DMS114 treated with DMSO at 0.1 percent for 48 hours (cell line): Measurements from ENCODE around the gene RGS7.
A peak's percentile ranks its signal among the peaks of the same experiment; 100 is the strongest.
"Not testable (repeated sequence)": the region's sequence is repeated elsewhere in the genome, so short reads cannot be mapped to it uniquely, and the experiment has no call there.

Source experiments
- DNase-seq: peaks from one replicate; lab custom pipeline; 2025; ENCODE audit not compliant: unreplicated experiment; lab: John Stamatoyannopoulos, UW

RGS7 gene

DNA sequence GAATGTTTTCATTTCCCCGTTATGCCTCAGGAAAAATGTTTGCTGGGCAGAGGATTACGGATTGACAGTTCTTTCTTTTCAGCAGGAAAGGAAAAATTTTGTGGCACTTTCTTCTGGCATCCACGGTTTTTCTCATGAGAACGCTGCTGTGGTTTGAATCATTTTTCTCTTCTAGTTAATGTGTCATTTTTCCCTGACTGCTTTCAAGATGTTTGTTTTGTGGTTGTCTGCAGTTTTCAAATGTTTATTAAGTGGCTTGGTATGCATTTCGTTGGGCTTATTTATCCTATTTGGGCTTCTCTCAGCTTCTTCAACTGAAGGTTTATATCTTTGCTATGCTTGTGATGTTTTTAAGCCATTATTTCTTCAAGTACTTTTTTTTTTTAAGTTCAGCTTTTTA, 359.0 kb downstream of the RGS7 start:
- no peak for DNase-seq

- DNase-seq = no peak
These were observed 364.0 kb downstream of the RGS7 start for GRCh38 chr1:240993004-240993403.

DNA sequence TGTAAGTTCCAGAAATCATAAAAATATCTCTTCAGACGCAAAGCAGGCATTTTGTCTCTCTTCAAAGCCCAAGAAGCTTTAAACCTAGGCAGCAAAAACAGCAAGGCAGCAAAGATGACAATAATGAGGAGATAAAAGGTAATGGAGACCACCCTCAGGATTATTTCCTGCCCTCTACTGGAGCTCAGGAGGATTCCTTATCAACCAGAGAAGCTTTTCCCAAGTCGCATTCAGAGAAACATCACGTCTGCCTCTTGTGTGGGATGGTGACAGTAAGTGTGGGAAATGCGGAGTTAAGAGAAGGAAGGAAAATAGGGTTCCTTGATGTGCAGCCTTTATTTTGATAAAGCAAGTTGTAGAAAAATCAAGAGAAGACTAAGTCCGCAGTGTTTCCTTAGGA, 365.8 kb downstream of the RGS7 start:
- DNase-seq = no peak

GRCh38 chr1:240987928-240988327, 369.1 kb downstream of the RGS7 start:
- DNase-seq = no peak

- no peak for DNase-seq
These were observed 371.9 kb downstream of the RGS7 start for GRCh38 chr1:240985081-240985480.

GRCh38 chr1:240980342-240980741, 376.7 kb downstream of the RGS7 start:
- DNase-seq = no peak

- no peak for DNase-seq
These were observed 380.3 kb downstream of the RGS7 start for GRCh38 chr1:240976685-240977084.

- DNase-seq = no peak
These were observed 383.1 kb downstream of the RGS7 start for GRCh38 chr1:240973875-240974274.

DNA sequence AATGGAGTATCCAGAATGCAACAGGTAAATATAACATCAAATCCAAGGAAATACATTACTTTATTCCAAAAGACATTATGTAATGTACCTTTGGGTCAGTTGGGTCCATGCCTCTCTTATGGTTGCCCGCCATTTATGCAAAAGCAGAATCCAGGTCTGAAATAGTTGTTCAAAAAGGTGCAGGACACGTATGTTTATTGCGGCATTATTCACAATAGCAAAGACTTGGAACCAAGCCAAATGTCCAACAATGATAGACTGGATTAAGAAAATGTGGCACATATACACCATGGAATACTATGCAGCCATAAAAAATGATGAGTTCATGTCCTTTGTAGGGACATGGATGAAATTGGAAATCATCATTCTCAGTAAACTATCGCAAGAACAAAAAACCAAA, 384.9 kb downstream of the RGS7 start:
- not testable (repeated sequence) for DNase-seq

- no peak for DNase-seq
These were observed 386.8 kb downstream of the RGS7 start for GRCh38 chr1:240970253-240970652.

GRCh38 chr1:240968864-240969263, 388.1 kb downstream of the RGS7 start:
- DNase-seq = no peak

- DNase-seq = no peak
These were observed 389.8 kb downstream of the RGS7 start for GRCh38 chr1:240967070-240967724.

DNA sequence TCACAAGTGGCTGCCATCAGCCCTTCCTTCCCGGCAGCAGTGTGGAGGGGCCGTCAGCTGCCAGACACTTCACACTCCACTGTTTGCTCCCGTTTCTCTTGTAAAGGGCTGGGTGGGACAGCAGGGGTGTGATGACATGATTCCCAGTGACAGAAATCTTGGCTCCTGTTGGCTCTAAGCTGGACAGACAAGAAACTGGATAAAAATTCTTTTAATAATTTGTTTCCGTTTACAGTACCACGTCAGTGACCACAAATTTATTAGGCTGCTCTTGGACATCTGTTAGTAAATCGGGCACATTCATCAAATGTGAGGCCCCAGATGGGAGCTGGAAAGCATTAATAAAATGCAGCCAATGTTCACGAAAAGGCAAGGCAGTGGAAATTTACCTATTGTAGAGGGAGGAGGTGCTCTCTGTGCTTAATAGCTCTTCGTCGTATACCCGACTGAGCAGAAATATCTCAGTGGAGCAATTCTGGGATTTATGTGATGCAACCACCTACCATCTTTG, 391.4 kb downstream of the RGS7 start:
- no peak for DNase-seq

- no peak for DNase-seq
These were observed 394.9 kb downstream of the RGS7 start for GRCh38 chr1:240962086-240962485.

DNA sequence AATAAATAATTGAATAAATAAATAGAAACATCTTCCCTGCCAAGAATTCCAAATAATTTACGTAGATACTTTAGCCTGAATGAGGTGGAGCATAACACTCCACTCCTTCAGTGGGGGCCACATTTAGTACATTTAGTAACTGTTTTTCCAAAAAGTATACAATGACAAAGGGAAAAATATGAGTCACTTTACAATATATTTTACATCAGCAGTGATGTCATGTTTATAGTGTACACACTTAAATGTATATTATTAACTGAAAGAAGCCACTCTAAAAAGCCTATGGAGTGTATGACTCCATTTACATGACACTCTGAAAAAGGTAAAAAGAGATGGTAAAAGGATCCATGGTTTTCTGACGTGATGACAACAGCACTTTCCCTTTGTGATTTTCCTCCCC, 400.6 kb downstream of the RGS7 start:
- DNase-seq = no peak

DNA sequence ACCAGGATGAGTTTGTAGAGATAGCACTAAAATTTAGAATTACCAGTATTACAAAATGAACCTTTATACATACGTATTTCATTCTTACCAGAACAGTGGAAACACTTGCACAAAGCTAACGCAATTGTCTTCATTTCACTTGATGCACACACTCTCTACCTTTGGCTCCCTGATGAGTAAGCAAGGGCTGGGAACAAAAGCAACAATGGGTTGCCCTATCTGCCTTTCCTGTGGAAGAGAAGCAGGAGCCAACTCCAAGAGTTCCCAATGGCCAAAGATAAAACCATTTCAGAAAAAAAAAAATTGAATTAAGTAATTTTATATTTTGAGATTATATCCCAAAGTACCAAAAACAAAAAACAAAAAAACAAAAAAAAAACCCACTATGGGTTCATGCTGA, 401.0 kb downstream of the RGS7 start:
- DNase-seq = no peak

DNA sequence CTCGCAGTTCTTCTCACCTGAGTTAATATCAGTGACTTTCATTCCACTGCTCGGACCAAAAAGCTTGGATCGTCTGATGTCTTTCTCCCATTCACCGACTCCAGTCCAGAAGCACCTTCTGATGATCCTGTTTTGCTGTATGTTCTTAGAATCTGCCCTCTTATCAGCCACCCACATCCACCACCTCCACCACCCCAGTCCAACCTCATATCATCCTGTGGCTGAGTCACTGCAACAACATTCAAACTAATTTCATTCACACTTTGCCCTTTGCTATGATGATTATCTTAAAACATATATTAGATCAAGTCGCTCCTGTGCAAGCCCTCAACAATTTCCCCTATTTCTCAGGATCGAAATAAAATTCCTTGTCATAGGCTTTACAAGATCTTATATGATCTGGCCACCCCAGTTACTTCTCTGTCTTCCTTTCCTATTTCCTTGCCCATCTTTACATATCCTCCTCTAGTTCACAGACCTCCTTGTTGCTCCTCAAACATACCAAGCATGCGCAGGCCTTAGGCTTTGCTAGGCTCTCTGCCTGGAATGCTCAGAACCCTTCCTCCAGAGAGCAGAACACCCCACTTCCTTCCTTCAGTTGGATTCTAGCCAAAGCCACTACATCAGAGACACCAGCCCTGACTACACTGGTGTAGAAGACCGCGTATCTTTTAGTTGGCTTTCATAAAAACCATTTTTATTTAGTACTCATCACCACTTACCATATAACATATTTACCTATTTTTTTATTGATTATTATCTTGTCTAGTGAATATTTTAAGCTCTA, 409.4 kb downstream of the RGS7 start:
- DNase-seq = no peak

- peak; percentile 38 for DNase-seq
These were observed 410.1 kb downstream of the RGS7 start for GRCh38 chr1:240946926-240947325.

DNA sequence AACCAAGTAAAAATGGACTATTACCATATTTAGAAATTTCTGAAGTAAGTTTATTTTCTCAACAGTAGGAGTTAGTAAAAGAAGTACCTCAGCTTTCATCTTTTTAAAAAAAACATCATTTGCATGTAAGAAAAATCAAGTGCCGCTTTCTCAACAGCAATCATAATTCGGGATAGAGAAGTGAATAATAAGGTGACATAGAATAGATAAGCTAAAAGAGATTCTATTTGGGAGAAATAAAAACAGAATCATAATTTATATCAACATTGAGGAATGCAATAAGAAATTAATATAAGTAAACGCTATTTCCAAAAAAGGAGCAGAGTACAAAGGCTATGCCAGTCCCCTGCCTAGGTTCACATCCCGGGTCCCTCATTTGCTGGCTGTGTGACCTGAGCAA, 414.1 kb downstream of the RGS7 start:
- no peak for DNase-seq

- DNase-seq = no peak
These were observed 415.2 kb downstream of the RGS7 start for GRCh38 chr1:240941701-240942370.

DNA sequence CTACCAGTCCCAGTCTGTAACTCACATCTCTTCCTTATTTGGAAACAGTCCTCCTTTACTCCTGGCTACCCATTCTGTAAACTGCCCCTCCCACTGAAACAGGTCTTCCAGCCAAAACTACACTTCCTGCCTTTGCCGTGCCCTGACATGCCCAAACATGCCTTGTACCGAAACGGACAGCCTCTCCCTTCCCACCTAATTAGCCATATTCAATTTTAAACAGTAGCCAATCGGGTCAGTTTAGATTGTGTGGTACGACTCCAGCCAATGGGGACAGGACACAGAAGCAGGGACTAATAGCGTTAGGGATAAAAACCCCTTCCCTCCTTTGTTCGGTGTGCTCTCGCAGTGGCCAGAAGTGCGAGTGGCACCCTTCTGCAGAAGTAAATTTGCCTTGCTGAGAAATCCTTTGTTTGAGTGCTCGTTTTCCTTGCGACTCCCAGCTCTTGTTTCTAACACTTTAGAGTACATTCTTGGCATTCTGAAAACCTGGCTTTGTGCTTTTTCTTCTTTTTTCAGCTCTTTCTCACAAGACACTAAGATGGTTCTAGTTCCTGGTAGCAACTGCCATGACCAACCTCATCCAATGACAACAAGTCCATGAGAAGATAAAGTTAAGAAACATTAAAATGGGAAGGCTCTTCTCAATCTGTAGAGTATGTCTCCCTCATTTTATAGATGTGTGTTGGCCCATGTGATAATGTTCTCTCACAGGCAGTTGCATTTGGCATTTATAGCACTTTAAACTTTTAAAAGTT, 419.9 kb downstream of the RGS7 start:
- DNase-seq = no peak
